ENCODE data around the gene PDZRN3.

PDZRN3 gene

GRCh38 chr3:73622091-73622805 is 2.5 kb downstream of the PDZRN3 start:
- DNase-seq (ENCODE audit: low spot score) = no peak

DNA sequence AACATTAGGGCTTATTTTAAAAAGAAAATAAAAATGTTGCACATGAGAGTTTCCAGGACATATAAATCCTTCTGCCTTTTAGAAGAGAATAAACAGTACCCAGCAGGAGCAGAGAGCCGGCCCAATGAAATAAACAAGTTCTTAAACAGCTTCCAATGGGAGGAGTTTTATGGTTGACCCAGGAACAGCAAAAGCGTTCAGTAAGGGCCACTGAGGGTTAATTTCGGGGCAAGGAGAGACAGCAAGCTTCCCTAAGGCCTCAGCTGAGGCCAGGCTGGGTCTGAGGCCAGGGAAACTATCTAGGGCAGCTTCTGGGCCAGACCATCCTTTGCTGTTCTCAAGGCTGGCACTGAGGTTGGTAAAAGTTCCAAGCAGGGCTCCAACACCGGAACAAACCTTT is 3.4 kb downstream of the PDZRN3 start:
- DNase-seq (ENCODE audit: low spot score) = no peak

DNA sequence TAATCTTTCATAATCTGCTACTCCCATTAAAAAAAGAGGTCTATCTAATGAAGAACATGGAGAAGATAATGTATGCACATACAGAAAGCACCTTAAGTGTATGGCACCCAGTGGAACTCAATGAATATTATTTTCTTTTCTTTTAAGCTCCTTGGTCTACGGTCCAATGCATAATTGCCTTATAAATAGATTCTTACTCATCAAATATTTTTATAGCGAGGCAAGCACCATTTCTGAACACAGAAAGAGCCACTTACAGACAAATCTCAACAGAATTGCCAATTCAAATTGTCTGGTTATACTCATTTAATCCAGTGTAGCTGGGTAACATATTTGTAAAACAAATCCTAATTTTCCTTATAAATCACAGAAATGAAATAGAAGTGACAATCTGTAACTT is 6.3 kb downstream of the PDZRN3 start:
- DNase-seq (ENCODE audit: low spot score) = no peak

DNA sequence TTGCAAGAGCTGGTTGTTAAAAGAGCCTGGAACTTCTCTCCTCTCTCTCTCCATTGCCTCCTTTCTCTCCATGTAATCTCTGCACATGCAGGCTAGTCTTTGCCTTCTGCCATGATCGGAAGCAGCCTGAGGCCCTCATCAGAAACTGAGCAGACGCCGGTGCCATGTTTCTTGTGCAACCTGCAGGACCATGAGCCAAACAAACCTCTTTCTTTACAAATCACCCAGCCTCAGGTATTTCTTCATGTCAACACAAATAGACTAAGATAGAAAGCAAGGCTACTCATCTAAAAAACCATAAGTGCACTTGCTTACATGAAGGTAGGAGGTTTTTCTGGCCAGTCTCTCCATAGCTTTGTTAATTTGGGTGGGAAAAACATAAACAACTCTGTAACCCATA is 8.7 kb downstream of the PDZRN3 start:
- no peak for DNase-seq (ENCODE audit: low spot score)

GRCh38 chr3:73614419-73614818 is 10.3 kb downstream of the PDZRN3 start:
- no peak for DNase-seq (ENCODE audit: low spot score)

DNA sequence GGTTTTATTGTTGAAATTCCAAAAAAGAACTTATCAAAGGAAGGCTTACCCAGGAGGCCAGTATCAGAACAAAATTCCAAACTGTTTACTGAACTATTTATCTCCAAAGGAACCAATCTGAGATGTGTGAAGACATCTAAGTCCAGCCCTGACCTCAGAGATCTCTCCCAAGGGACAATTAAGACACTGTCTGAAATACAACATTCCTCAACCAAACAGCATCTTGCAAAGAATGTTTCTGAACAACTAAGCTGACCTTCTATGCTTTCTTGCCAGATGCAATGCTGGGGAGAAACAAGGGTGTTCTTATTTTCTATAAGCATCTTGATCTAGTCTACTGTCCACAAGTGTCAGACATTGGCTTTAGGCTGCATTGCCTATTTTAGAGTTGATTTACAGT is 13.6 kb downstream of the PDZRN3 start:
- no peak for DNase-seq (ENCODE audit: low spot score)

DNA sequence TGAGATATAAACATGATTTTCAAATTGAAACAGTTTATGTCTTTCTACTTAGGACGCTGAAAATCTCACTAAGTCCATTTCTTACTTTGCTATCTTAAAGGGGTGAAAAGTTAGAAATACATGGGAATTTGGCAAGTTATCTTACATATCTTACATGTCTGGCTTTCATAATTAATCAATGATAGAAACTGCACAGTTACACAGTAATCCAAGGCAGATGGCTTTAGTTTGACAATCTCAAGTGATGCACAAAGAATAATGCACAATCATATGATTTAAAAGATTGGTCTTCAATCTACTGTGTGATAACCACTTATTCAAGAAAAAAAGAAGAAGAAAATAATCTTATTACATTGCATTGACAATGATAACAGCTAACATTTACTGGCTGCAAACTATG is 14.2 kb downstream of the PDZRN3 start:
- no peak for DNase-seq (ENCODE audit: low spot score)

- no peak for DNase-seq (ENCODE audit: low spot score)
Measured at GRCh38 chr3:73609655-73610054, 15.1 kb downstream of the PDZRN3 start.

- no peak for DNase-seq (ENCODE audit: low spot score)
Measured at GRCh38 chr3:73609315-73609641, 15.5 kb downstream of the PDZRN3 start.

DNA sequence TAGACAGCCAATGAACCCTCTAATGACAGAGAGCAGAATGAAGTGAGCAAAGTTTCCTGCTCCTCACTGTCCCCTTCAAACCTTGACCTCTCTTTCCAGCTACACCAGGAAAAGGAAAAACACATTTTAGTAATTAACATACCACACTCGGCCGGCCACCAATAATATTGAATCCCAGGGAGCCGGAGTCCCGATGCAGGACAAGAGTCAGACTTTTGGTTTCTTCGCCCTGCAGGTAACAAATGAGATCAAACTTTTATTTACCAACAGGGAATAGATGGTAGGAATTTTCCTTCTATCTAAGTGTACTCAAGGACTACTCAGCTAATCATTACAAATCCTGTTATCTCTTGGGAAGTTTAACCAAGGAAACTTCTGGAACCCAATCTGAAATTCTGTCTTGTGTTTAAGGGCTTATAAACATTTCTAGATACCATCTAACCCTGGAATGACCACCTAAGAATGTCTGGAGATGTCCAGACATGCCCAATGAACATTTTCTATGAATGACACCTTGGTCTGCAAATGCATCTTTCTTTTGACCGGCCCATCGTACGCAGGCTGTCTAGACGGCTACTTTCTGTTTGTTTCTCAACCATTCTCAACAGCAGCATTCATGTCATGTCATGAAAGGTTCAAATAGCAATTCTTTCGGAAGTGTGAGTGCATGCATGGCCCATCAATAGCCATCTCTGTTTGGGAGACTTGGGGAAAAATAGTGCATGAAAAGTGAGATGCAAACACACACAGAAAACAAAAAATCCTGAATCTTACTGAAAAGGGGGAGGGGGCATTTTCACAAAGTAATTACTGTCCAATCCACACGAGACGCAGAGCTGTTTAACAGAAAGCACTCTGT is 16.1 kb downstream of the PDZRN3 start:
- DNase-seq (ENCODE audit: low spot score) = no peak

GRCh38 chr3:73605861-73606260 is 18.9 kb downstream of the PDZRN3 start:
- DNase-seq (ENCODE audit: low spot score) = no peak

DNA sequence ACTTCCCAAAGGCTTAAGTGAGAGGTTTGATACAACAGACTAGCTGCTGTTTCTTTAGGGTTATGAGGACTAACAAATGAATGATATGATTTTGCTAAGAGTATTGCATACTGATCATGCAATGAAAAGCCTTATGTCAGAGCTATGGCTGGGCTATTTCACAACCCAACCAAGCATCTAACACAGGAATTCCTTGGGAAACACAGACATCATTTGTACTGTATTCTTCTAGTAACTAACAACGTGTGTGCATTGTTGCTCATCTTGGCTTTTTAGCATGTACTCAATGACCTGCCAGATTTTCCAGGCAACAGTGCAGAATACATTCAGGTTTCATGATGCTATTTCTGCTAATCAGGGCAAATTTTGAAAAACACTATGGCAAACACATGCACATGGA is 19.3 kb downstream of the PDZRN3 start:
- DNase-seq (ENCODE audit: low spot score) = no peak

DNA sequence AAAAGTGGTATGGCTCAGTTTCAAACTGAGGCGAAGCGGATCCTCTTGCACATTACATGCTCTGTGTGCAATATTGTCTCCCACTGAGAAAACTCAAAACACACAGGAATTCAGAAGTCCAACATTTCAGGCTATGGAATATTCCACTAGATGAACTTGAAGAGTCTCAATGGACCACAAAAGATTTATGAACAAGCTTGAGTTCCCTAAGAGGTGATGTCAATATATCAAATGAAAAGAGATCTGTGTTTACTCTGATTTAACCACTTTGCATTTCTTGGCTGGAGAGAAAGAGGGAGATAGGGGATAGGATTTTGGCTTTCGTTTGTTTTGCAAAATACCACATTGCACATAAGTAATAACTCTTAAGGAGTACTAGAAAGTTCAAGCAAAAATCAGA is 20.3 kb downstream of the PDZRN3 start:
- DNase-seq (ENCODE audit: low spot score) = no peak

DNA sequence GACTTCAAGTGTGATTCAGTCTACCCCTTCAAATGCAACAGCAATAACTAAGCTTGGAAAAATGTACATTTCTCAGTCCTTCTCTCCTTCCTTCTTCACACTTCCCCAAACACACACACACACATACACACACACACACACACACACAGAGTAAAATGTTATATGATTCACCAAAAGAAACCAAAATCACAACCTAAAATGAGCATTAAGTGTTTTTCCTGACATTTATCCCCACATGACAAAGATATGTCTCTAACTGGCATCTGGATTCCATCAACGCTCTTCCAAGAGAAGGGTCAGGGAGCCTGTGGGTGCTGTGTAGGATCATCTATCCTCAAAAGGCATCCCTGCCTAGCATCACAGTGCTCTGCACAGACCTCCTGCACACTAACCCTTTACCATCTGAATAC is 21.0 kb downstream of the PDZRN3 start:
- no peak for DNase-seq (ENCODE audit: low spot score)

- DNase-seq (ENCODE audit: low spot score) = no peak
Measured at GRCh38 chr3:73602170-73602569, 22.6 kb downstream of the PDZRN3 start.

- no peak for DNase-seq (ENCODE audit: low spot score)
Measured at GRCh38 chr3:73601481-73601880, 23.3 kb downstream of the PDZRN3 start.

- no peak for DNase-seq (ENCODE audit: low spot score)
Measured at GRCh38 chr3:73601011-73601410, 23.7 kb downstream of the PDZRN3 start.

DNA sequence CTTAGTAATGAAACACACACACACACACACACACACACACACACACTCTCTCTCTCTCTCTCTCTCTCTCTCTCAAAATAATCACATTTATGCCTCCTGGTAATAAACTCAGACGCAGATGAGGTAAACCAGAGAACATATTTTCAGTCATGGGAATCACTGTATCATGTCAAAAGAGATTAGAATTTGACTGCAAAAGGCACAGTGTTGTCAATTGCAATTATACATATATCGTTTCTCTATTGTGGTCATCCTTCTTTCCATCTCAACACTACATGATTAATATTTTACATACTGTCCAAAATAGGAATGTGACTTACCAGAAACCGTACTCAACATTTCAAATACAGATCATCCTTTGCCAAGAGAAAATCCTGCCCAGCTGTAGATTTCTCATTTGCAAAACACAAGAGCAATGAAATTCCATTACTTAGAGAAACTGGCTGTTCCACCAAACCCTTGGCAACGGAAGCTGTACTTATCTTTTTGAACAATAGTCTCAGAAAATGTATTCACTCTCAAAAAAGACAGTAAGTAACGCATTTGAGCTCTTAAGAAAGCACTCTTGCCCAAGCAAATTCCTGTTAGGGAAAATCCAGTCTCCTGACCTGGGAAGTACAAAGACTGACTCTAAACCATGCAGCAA is 24.3 kb downstream of the PDZRN3 start:
- no peak for DNase-seq (ENCODE audit: low spot score)

- no peak for DNase-seq (ENCODE audit: low spot score)
Measured at GRCh38 chr3:73599605-73600004, 25.1 kb downstream of the PDZRN3 start.

GRCh38 chr3:73597476-73597875 is 27.3 kb downstream of the PDZRN3 start:
- no peak for DNase-seq (ENCODE audit: low spot score)

DNA sequence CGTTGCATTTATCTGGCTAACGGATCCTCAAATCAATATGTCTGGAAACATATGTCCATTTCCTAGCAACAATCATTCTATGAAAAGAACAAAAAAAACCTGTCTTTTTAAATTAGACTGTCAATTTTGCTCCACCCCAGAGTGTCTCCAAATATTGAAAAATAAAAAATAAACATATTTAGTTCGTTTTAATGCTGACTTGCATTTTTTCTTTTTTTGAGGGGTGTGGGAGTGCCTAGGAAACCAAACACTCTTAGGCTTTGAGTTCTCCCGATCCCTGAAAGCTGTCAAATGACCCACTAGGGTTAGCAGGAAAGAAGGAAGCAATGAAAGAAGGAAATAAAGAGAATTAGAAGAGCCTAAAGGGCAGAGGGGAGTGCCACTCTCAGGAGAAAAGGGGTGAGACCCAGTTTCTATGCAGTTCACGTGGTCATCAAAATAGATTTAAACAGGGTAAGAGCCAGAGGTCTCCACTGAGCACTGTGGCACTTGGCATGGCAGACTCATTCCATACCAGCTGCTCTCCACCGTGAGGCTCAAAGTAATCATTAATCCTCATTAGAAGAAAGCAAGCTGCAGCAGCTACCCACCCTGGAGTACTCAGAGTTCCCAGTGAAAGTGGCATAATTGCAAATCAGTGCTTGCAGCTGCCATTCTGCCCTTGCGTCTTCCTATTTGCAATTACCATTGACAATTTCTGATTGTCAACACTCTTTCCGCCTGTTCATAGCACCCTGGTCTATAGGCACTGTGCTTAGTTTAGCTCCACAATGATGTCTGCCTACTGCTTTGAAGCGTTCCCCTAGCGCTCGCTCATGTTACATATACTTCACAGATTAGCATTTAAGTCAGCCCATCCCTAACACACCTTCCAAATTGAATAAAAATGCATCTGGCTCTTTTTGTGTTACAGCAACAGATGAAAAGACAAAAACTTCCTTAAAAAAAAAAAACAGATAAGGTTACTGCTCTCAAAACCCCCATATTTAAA is 32.3 kb downstream of the PDZRN3 start:
- DNase-seq (ENCODE audit: low spot score) = no peak

DNA sequence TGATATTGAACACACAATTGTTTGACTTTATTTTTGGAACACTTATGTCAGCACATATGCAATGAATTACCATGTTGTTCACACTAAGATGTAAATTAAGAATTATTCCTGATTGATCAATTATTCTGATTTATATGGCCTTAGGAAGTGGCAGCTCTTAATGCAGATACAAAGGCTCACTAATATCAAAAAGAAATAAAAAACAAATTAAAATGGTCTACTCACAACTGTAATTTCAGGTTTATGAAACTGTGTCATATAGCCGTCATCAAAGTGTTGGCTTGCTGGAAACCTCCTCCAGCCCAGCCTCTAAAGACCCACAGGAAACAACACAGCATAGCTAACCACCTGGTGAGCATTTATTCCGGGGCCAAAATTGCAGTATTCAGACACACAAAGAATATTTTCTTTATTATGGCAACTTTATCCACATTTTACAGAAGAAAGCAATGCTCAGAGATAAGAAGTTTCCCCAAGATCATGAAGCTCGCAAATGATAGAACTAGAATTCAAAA is 33.4 kb downstream of the PDZRN3 start:
- DNase-seq (ENCODE audit: low spot score) = no peak

All from kidney capillary endothelial cell (primary cell).